HL-60 (cell line): ENCODE measurements around the gene TBC1D22A.

Source experiments
- DNase-seq, 2 experiments: peaks; one replicate each; pipeline ENCODE4 v3.0.0-alpha.2; 2010 to 2020; ENCODE audit warnings: low read depth in 1 of 2, low spot score in 1 of 2
- H3K27ac ChIP-seq: fragments of 250-450 bp; sonication (Bioruptor Pico); replicated peaks from 2 replicates; pipeline ENCODE4 v1.5.1; 2020; ENCODE audit warnings: mild to moderate bottlenecking, moderate library complexity
- H3K27me3 ChIP-seq: fragments of 250-450 bp; sonication (Bioruptor Pico); 2 replicates; pipeline ENCODE4 v1.5.1; 2021; ENCODE audit warnings: mild to moderate bottlenecking, moderate library complexity; ENCODE audit not compliant: insufficient read depth, poor library complexity, severe bottlenecking
- H3K4me3 ChIP-seq: replicated peaks from 2 replicates; pipeline ENCODE4 v1.5.1; 2011; ENCODE audit warnings: mild to moderate bottlenecking, control low read depth, low read length; ENCODE audit not compliant: insufficient read depth
- GABPA ChIP-seq: IDR thresholded peaks from 2 replicates; pipeline ENCODE4 v1.6.1; 2012; ENCODE audit warnings: low read depth
- POLR2AphosphoS5 ChIP-seq: IDR thresholded peaks from 2 replicates; pipeline ENCODE4 v1.6.1; 2012; ENCODE audit warnings: low read depth
- REST ChIP-seq: IDR thresholded peaks from 2 replicates; pipeline ENCODE4 v1.6.1; 2012; ENCODE audit warnings: low read depth; ENCODE audit not compliant: insufficient replicate concordance
- SPI1 ChIP-seq: IDR thresholded peaks from 2 replicates; pipeline ENCODE4 v1.6.1; 2012; ENCODE audit warnings: low read depth, mild to moderate bottlenecking, borderline replicate concordance
- TF ChIP-seq, protein P1 (sequence below): IDR thresholded peaks from one replicate; pipeline ENCODE4 v1.5.1; 2011; ENCODE audit warnings: low read length, control low read depth, inconsistent platforms; ENCODE audit not compliant: insufficient read depth

The TBC1D22A gene

GRCh38 chr22:46835693-46836092 lies 73.2 kb downstream of the TBC1D22A start:
- H3K27ac ChIP-seq = no peak overlapping the region
- no peak overlapping the region for H3K4me3 ChIP-seq
- no peak for TF ChIP-seq SPI1
- TF ChIP-seq POLR2AphosphoS5 = no peak
- TF ChIP-seq, protein P1, sequence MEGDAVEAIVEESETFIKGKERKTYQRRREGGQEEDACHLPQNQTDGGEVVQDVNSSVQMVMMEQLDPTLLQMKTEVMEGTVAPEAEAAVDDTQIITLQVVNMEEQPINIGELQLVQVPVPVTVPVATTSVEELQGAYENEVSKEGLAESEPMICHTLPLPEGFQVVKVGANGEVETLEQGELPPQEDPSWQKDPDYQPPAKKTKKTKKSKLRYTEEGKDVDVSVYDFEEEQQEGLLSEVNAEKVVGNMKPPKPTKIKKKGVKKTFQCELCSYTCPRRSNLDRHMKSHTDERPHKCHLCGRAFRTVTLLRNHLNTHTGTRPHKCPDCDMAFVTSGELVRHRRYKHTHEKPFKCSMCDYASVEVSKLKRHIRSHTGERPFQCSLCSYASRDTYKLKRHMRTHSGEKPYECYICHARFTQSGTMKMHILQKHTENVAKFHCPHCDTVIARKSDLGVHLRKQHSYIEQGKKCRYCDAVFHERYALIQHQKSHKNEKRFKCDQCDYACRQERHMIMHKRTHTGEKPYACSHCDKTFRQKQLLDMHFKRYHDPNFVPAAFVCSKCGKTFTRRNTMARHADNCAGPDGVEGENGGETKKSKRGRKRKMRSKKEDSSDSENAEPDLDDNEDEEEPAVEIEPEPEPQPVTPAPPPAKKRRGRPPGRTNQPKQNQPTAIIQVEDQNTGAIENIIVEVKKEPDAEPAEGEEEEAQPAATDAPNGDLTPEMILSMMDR = no peak
- TF ChIP-seq GABPA = no peak
- no peak for TF ChIP-seq REST
- no peaks in the 10 kb centered on the region for H3K27me3 ChIP-seq
- DNase-seq = no peak

DNA sequence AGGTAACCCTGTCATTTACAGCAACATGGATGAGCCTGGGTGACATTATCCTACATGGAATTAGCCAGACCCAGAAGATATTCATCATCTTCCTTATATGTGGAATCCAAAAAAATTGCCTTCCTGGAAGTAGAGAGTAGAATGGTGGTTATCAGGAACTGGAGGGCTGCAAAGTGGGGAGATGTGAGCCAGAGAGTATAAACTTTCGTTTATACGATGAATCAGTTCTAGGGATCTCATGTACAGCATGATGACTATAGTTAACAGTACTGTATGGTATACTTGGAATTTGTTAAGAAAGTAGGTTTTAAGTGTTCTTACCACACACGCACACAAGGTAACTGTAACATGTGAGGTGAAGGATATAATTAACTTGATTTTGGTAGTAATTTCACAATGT lies 79.1 kb downstream of the TBC1D22A start:
- TF ChIP-seq REST (no peak), SPI1 (no peak)
- Histone ChIP-seq H3K27ac (no peak overlapping the region), H3K27me3 (no peaks in the 10 kb centered on the region), H3K4me3 (no peak overlapping the region)
- no peak for DNase-seq

- Histone ChIP-seq H3K27ac (no peak overlapping the region), H3K27me3 (no peaks in the 10 kb centered on the region), H3K4me3 (no peak overlapping the region)
- TF ChIP-seq REST (no peak), POLR2AphosphoS5 (no peak), GABPA (no peak), SPI1 (no peak)
- TF ChIP-seq, protein P1 = no peak
- DNase-seq = no peak
Measured at GRCh38 chr22:46842606-46843005, 80.2 kb downstream of the TBC1D22A start.

DNA sequence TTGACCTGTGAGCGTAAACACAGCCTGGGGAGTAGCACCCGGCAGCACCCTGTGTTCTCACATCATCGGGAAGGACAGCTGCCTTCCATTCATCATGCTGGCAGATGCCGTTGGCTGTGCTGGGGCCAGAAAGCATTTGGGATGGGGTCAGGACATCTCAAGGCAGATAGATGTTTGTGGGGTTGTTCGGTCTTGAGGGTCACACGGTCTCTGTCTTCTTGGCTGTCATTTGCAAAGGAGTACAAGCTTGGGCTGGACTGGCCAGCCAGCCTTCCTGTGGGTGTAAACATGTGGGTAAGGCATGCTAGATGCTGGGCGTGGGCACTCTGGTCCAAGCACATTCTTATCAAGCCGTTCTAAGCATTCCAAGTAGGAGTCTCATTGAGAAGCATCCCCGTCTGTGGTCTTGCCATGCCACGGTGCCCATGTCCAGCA lies 81.4 kb downstream of the TBC1D22A start:
- no peaks in the 10 kb centered on the region for H3K27me3 ChIP-seq
- TF ChIP-seq, protein P1 = no peak
- TF ChIP-seq POLR2AphosphoS5 = no peak
- no peak for TF ChIP-seq REST
- no peak for TF ChIP-seq GABPA
- no peak overlapping the region for H3K4me3 ChIP-seq
- DNase-seq = no peak
- H3K27ac ChIP-seq = no peak overlapping the region
